Gastroesophageal sphincter (tissue), 3 donors: ENCODE measurements around the gene EFNB2.

Experiments
- CTCF ChIP-seq, 4 experiments: fragments of 200-600 bp in 2 of 4; fragments of 450-650 bp in 2 of 4; sonication (generic) in 1 of 4; IDR thresholded peaks; one replicate each; pipeline ENCODE4 v1.5.1; 2017 to 2019; ENCODE audit warnings: antibody characterized with exemption in 4 of 4, mild to moderate bottlenecking in 2 of 4, moderate library complexity in 2 of 4
- POLR2AphosphoS5 ChIP-seq: sonication (generic); formaldehyde crosslinking; IDR thresholded peaks from one replicate; pipeline ENCODE4 v1.6.1; 2017; ENCODE audit warnings: antibody characterized with exemption

GRCh38 chr13:106443607-106444322 lies 91.7 kb downstream of the EFNB2 start:
- no peak for TF ChIP-seq POLR2AphosphoS5
- TF ChIP-seq CTCF (IDR thresholded peaks at IDR 0.05): no peak
